ENCODE data around the gene TNP2.
"Not testable (repeated sequence)": the region's sequence is repeated elsewhere in the genome, so short reads cannot be mapped to it uniquely, and the experiment has no call there.

Gene TNP2

GRCh38 chr16:11295672-11296071 lies 26.5 kb upstream of the TNP2 start:
- Mint-ChIP-seq H3K27me3 (no peaks in the 10 kb centered on the region), H3K27ac (no peak overlapping the region), H3K4me1 (peaks cover 33% of the 10 kb centered on the region), H3K36me3 (no peaks in the 10 kb centered on the region), H3K4me3 (no peak overlapping the region), H3K9me3 (no peaks in the 10 kb centered on the region)
- no peak for DNase-seq (ENCODE audit: low spot score in 2 of 2)
- no peak for ATAC-seq (ENCODE audit: low read depth)

GRCh38 chr16:11292076-11292748 lies 23.1 kb upstream of the TNP2 start:
- no peak for ATAC-seq (ENCODE audit: low read depth)
- no peak for DNase-seq (ENCODE audit: low spot score in 2 of 2)
- Mint-ChIP-seq H3K4me1 (peaks cover 24% of the 10 kb centered on the region), H3K9me3 (no peaks in the 10 kb centered on the region), H3K36me3 (no peaks in the 10 kb centered on the region), H3K4me3 (no peak overlapping the region), H3K27me3 (peaks cover 3% of the 10 kb centered on the region), H3K27ac (no peak overlapping the region)

- peaks cover 24% of the 10 kb centered on the region for H3K4me1 Mint-ChIP-seq
- no peak for DNase-seq (ENCODE audit: low spot score in 2 of 2)
- no peak overlapping the region for H3K4me3 Mint-ChIP-seq
- H3K9me3 Mint-ChIP-seq, result no peaks in the 10 kb centered on the region
- no peaks in the 10 kb centered on the region for H3K36me3 Mint-ChIP-seq
- peaks cover 3% of the 10 kb centered on the region for H3K27me3 Mint-ChIP-seq
- no peak for ATAC-seq (ENCODE audit: low read depth)
- no peak overlapping the region for H3K27ac Mint-ChIP-seq
Measured at GRCh38 chr16:11291091-11291703, 22.1 kb upstream of the TNP2 start.

GRCh38 chr16:11290102-11290893 lies 21.2 kb upstream of the TNP2 start:
- Mint-ChIP-seq H3K27ac (no peak overlapping the region), H3K4me1 (peaks cover 30% of the 10 kb centered on the region)
- DNase-seq (ENCODE audit: low spot score in 2 of 2), result no peak

GRCh38 chr16:11289696-11290095 lies 20.6 kb upstream of the TNP2 start:
- H3K27ac Mint-ChIP-seq; H3K9me3 Mint-ChIP-seq; DNase-seq (ENCODE audit: low spot score in 2 of 2); H3K36me3 Mint-ChIP-seq; H3K27me3 Mint-ChIP-seq; ATAC-seq (ENCODE audit: low read depth); H3K4me3 Mint-ChIP-seq: not testable (repeated sequence)
- H3K4me1 Mint-ChIP-seq, result peaks cover 28% of the 10 kb centered on the region

More at GRCh38 chr16:11290102-11290893, 21.2 kb upstream of the TNP2 start:
- no peaks in the 10 kb centered on the region for H3K9me3 Mint-ChIP-seq
- H3K27me3 Mint-ChIP-seq, result peaks cover 3% of the 10 kb centered on the region
- H3K4me3 Mint-ChIP-seq, result no peak overlapping the region
- no peaks in the 10 kb centered on the region for H3K36me3 Mint-ChIP-seq
- ATAC-seq (ENCODE audit: low read depth), result no peak

- H3K4me1 Mint-ChIP-seq, result peaks cover 28% of the 10 kb centered on the region
- ATAC-seq (ENCODE audit: low read depth) (no peak), DNase-seq (ENCODE audit: low spot score in 2 of 2) (no peak)
- H3K9me3 Mint-ChIP-seq, result no peaks in the 10 kb centered on the region
- H3K27ac Mint-ChIP-seq, result no peak overlapping the region
- no peak overlapping the region for H3K4me3 Mint-ChIP-seq
- no peaks in the 10 kb centered on the region for H3K36me3 Mint-ChIP-seq
- peaks cover 3% of the 10 kb centered on the region for H3K27me3 Mint-ChIP-seq
Measured at GRCh38 chr16:11289202-11289601, 20.1 kb upstream of the TNP2 start.

- no peaks in the 10 kb centered on the region for H3K9me3 Mint-ChIP-seq
- H3K27ac Mint-ChIP-seq, result no peak overlapping the region
- no peak overlapping the region for H3K4me3 Mint-ChIP-seq
- H3K4me1 Mint-ChIP-seq, result peaks cover 21% of the 10 kb centered on the region
- peaks cover 3% of the 10 kb centered on the region for H3K27me3 Mint-ChIP-seq
- no peaks in the 10 kb centered on the region for H3K36me3 Mint-ChIP-seq
- ATAC-seq (ENCODE audit: low read depth), result no peak
- DNase-seq (ENCODE audit: low spot score in 2 of 2), result no peak
Measured at GRCh38 chr16:11285842-11286241, 16.7 kb upstream of the TNP2 start.

GRCh38 chr16:11283820-11284248 lies 14.7 kb upstream of the TNP2 start:
- ATAC-seq (ENCODE audit: low read depth) (no peak), DNase-seq (ENCODE audit: low spot score in 2 of 2) (no peak)
- no peak overlapping the region for H3K4me3 Mint-ChIP-seq
- no peaks in the 10 kb centered on the region for H3K36me3 Mint-ChIP-seq
- H3K9me3 Mint-ChIP-seq, result no peaks in the 10 kb centered on the region
- H3K27ac Mint-ChIP-seq, result no peak overlapping the region
- no peaks in the 10 kb centered on the region for H3K27me3 Mint-ChIP-seq
- H3K4me1 Mint-ChIP-seq, result peaks cover 22% of the 10 kb centered on the region

- no peaks in the 10 kb centered on the region for H3K27me3 Mint-ChIP-seq
- H3K36me3 Mint-ChIP-seq, result no peaks in the 10 kb centered on the region
- H3K27ac Mint-ChIP-seq, result no peak within 1 kb of the TSS
- H3K9me3 Mint-ChIP-seq, result no peaks in the 10 kb centered on the region
- no peak for DNase-seq (ENCODE audit: low spot score in 2 of 2)
- H3K4me1 Mint-ChIP-seq, result peaks cover 12% of the 10 kb centered on the region
- ATAC-seq (ENCODE audit: low read depth), result no peak
- H3K4me3 Mint-ChIP-seq, result no peak within 1 kb of the TSS
Measured at GRCh38 chr16:11280616-11281522, 11.7 kb upstream of the TNP2 start, which contains the start of gene PRM1. Gene PRM1 (minus strand): TSS chr16:11281330. CDS start chr16:11281238, 92 bp downstream.

- ATAC-seq (ENCODE audit: low read depth) (peak; percentile 80), DNase-seq (ENCODE audit: low spot score in 2 of 2) (no peak)
- Mint-ChIP-seq H3K4me1 (peaks cover 6% of the 10 kb centered on the region), H3K27ac (peak overlapping the region; percentile 26), H3K27me3 (peaks cover 2% of the 10 kb centered on the region), H3K9me3 (no peaks in the 10 kb centered on the region), H3K4me3 (no peak overlapping the region), H3K36me3 (no peaks in the 10 kb centered on the region)
Measured at GRCh38 chr16:11278681-11279628, 9.8 kb upstream of the TNP2 start.

GRCh38 chr16:11277607-11278337 lies 8.6 kb upstream of the TNP2 start:
- no peak for ATAC-seq (ENCODE audit: low read depth)
- Mint-ChIP-seq H3K4me3 (no peak overlapping the region), H3K4me1 (peaks cover 4% of the 10 kb centered on the region), H3K27me3 (peaks cover 2% of the 10 kb centered on the region), H3K36me3 (no peaks in the 10 kb centered on the region), H3K9me3 (no peaks in the 10 kb centered on the region), H3K27ac (no peak overlapping the region)
- no peak for DNase-seq (ENCODE audit: low spot score in 2 of 2)

GRCh38 chr16:11276896-11277593 lies 7.9 kb upstream of the TNP2 start:
- Mint-ChIP-seq H3K27ac (no peak overlapping the region), H3K36me3 (no peaks in the 10 kb centered on the region), H3K4me3 (no peak overlapping the region), H3K9me3 (no peaks in the 10 kb centered on the region), H3K27me3 (peaks cover 2% of the 10 kb centered on the region), H3K4me1 (peaks cover 4% of the 10 kb centered on the region)
- ATAC-seq (ENCODE audit: low read depth) (no peak), DNase-seq (ENCODE audit: low spot score in 2 of 2) (no peak)
